ENCODE measurements around the gene ANKRD27.
"Not testable (repeated sequence)": the region's sequence is repeated elsewhere in the genome, so short reads cannot be mapped to it uniquely, and the experiment has no call there.

ANKRD27 gene

GRCh38 chr19:32598022-32598421, 77.0 kb downstream of the ANKRD27 start:
- no peak for FAIRE-seq

DNA sequence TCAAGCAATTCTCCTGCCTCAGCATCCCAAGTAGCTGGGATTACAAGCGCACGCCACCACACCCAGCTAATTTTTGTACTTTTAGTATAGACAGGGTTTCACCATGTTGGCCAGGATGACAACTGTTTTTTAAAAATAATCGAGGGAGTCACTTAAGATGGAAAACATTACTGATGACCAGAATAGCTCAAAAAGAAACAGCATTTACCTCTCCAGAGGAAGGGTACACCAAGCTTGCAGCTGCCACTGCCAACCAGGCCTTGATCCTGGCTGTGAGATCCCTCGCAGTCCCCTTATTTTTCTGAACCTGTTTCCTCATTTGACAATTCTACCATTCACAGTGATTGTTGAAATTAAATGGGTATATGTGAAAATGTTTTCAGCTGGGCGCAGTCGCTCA, 79.5 kb downstream of the ANKRD27 start:
- FAIRE-seq: no peak

- FAIRE-seq: no peak
Measured at GRCh38 chr19:32594021-32594420, 81.0 kb downstream of the ANKRD27 start.

DNA sequence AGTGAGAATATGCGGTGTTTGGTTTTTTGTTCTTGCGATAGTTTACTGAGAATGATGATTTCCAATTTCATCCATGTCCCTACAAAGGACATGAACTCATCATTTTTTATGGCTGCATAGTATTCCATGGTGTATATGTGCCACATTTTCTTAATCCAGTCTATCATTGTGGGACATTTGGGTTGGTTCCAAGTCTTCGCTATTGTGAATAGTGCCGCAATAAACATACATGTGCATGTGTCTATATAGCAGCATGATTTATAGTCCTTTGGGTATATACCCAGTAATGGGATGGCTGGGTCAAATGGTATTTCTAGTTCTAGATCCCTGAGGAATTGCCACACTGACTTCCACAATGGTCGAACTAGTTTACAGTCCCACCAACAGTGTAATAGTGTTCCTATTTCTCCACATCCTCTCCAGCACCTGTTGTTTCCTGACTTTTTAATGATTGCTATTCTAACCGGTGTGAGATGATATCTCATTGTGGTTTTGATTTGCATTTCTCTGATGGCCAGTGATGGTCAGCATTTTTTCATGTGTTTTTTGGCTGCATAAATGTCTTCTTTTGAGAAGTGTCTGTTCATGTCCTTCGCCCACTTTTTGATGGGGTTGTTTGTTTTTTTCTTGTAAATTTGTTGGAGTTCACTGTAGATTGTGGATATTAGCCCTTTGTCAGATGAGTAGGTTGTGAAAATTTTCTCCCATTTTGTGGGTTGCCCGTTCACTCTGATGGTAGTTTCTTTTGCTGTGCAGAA, 87.1 kb downstream of the ANKRD27 start:
- not testable (repeated sequence) for FAIRE-seq

DNA sequence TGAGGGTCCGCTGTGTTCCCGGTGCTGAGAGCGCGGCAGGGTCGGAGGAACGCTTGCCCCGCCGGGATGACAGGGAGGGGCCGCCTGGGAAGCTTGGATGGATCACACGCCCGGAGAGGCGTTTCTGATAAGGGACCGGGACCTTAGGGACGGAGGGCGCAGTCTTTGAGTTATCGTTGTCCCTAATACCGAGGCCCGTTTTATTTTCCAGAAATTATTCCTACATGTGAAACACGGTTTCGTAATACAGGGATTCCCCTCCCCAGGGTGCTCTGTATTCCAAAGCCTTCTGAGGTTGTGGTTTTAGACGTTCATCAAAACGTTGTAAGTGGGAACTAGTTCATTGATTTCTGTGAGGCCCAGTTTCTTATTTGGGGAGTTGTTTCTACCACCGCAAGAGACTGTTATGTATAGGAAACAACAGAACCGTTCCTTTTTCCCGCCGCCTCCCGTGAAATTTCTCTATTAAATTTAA, 93.2 kb downstream of the ANKRD27 start:
- no peak for FAIRE-seq

DNA sequence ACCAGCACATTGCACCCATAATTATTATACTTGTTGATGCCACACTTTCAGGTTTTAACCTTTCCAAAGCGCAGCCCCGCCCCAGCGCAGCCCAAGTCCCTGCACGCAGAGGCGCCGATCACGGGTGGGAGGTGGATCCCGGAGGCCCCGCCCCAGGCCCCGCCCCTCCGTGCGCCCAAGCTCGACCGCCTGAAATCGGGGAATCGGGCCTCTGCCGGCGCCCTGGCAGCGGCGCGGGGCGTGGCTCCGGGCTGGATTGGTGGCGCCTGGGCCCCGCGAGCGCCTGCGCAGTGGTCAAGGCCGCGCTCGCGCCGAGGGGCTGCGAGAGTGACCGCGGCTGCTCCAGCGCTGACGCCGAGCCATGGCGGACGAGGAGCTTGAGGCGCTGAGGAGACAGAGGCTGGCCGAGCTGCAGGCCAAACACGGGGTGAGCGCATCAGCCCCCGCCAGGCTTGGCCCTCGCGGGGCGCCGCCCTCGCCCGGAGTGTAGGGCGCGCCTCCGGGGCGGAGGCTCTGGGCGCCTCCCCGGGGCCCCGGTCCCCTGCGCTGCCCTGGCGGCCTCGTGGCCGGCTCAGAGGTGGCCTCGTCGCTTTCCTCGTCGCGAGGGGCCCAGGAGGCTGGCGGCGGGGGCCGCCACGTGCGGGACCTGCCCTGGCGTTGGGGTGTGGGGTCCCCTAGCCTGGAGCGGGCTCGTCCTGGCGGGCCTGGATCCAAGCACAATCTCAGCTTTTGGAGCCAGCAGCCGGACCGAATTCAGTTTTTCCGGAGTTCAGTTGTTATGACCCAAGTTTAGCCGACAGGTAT, 93.9 kb downstream of the ANKRD27 start, which contains the start of gene PDCD5:
PDCD5 (plus strand) TSS at position 290 of the 804 bp plus-strand sequence; CDS start at position 362, 72 bp downstream.
- no peak for FAIRE-seq

DNA sequence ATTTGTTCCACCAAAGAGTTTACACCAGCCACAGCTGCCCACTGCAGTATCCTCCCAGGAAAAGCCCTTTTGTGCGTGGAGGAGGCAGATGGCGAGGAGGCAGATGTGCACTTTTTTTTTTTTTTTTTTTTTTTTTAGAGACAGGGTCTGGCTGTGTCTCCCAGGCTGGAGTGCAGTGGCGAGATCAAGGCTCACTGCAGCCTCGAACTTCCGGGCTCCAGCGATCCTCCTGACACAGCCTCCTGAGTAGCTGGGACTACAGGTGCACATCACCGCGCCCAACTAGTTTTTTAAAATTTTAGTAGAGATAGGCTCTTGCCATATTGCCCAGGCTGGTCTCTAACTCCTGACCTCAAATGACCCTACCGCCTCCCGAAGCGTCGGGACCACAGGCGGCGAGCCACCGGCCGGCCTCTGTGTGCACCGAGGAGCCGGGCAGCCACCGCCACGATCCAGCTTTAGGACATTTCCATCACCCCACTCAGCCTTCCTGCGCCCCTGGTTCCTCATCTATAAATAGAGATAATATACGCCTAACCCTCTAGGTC, 94.6 kb downstream of the ANKRD27 start:
- FAIRE-seq: no peak

GRCh38 chr19:32576790-32577189, 98.2 kb downstream of the ANKRD27 start:
- no peak for FAIRE-seq

GRCh38 chr19:32573492-32573794, 101.5 kb downstream of the ANKRD27 start:
- no peak for FAIRE-seq

DNA sequence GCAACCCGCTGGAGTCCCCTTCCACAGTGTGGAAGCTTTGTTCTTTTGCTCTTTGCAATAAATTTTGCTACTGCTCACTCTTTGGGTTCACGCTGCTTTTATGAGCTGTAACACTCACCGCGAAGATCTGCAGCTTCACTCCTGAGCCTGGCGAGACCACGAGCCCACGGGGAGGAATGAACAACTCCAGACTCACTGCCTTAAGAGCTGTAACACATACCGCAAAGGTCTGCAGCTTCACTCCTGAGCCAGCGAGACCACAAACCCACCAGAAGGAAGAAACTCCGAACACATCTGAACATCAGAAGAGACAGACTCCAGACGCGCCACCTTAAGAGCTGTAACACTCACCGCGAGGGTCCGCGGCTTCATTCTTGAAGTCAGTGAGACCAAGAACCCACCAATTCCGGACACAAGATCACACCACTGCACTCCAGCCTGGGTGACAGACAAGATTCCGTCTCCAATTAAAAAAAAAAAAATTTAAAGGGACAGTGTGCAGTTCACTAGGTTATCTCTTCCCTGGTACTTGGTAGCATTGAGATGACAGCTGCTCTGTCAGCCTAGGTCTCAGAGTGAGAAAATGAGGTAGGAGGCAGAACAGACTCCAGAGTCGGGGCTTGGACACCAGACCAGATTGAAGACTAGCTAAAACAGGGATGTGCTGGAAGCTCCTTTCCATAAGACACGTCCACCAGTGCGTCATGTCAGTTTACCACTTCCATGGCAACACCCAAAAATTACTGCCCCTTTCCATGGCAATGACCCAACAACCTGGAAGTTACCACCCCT, 102.1 kb downstream of the ANKRD27 start:
- not testable (repeated sequence) for FAIRE-seq

- not testable (repeated sequence) for FAIRE-seq
Measured at GRCh38 chr19:32571471-32572075, 103.4 kb downstream of the ANKRD27 start.

DNA sequence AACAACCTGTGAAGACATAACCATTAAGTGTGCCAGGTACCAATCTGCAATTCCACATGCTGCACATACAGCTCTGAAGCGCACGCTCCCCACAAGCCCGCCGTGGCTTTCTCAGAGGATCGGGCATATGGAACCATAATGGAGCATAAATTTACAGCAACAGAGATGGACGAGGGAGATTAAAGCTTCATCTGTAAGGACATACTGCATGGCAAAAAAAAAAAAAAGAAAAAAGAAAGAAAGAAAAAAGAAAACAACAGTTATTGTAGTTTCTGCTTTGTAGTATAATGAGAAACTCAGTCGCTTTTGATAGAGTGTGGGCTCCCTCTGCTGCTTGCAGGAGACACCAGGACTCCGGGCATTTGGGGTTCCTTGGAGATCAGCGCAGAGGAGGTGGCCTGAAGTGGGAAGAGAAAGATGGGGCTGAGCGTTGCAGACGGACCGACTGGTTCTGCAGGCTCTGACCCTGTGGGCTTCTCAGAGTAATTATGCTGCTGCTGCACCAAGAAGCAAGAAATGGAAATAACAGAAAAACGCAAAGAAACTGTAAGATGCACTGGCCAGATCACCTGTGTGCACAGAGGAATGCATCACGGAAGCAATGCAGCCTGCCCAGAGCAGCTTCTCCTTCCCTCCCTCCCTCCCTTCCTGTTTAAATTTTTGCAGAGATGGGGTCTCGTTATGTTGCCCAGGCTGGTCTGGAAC, 104.7 kb downstream of the ANKRD27 start:
- FAIRE-seq: no peak

- FAIRE-seq: no peak
Measured at GRCh38 chr19:32567486-32567885, 107.5 kb downstream of the ANKRD27 start.

DNA sequence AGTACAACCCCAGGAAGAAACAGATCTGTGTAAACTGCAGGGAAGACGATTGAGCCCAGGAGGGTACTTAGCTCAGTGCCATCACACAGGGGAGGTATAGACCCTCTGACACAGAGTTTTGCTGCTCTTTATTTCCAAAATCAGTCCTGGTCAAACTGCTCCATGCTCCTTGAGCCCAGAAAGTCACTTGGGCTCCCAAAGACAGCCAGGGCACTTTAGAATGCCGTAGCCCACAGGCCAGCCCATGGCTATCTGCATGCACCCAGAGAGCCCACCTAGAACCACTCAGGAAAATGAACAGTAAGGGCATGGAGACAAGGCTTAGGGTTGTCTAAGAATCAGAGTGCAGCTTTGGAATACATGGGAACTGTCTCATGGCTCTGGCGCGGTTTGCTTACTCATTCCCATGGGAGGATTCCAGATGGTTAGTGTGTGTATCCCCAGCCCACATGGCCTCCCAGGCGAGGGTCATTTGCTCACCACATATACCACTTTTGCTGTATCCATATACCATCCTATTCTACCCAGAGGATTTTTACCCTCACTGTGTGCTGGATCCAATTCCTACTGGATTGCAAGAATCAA, 108.6 kb downstream of the ANKRD27 start:
- no peak for FAIRE-seq

DNA sequence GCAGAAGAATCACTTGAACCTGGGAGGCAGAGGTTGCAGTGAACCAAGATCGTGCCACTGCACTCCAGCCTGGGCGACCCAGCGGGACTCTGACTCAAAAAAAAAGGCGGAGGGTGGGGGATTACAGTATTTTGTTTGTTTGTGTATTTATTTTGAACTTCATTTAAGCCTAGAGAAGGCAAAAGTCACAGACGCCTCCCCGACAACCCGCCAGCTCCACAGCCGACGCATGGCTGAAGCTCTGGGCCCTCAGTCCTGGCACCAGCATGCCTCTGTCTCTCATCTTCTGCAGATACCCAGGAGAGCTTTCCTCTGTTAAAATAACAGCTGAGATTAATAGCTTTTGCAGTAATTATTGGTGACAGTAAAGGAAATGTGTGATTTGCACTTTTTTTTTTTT, 111.2 kb downstream of the ANKRD27 start:
- FAIRE-seq: no peak

DNA sequence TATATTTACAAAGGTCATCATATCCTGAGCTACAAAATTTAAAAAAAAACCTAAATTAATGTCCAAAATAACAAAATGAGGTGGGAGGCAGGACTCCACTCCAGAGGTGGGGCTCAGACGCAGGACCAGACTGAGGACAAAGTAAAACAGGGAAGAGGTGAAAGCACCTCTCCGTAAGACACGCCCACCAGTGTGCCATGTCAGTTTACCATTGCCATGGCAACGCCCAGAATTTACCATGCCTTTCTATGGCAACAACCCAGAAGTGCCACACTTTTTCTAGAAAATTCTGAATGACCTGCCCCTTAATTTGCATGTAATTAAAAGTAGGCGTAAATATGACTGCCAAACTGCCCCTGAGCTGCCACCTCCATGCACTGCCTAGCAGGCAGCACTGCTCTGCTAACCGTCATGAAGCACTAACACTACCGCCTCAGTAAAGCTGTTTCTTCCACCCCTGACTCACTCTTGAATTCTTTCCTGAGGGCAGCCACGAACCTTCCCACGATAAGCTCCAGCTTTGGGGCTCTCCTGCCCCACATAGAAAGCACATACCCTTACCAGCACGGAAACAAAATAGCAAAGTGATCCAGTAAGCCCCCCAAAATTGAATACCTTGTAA, 116.3 kb downstream of the ANKRD27 start:
- FAIRE-seq: no peak

GRCh38 chr19:32555786-32556185, 119.2 kb downstream of the ANKRD27 start:
- FAIRE-seq: no peak

- FAIRE-seq: no peak
Measured at GRCh38 chr19:32550666-32551065, 124.3 kb downstream of the ANKRD27 start.
